Fibroblast of lung (primary cell): ENCODE data around the gene RETNLB. TPM values are rescaled to one million over a fixed set of nuclear protein-coding genes. Genes with fewer than 3 reads are reported as not detected.

Experiments
- DNase-seq, 2 donors: peaks; one replicate each; pipeline versions ENCODE4 v3.0.0 to v3.0.0-alpha.2; 2010; ENCODE audit warnings: low read depth in 2 of 2
- H2AFZ ChIP-seq: 2 replicates; pipeline ENCODE4 v1.5.1; 2012; ENCODE audit warnings: low read length, control low read depth, inconsistent platforms
- H3K27ac ChIP-seq: 2 replicates; pipeline ENCODE4 v1.5.1; 2011; ENCODE audit warnings: low read length, control low read depth; ENCODE audit not compliant: insufficient read depth
- H3K27me3 ChIP-seq: 2 replicates; pipeline ENCODE4 v1.5.1; 2011; ENCODE audit warnings: mild to moderate bottlenecking, low read length; ENCODE audit not compliant: control insufficient read depth, insufficient read depth
- H3K36me3 ChIP-seq: 2 replicates; pipeline ENCODE4 v1.5.1; 2011; ENCODE audit warnings: low read length; ENCODE audit not compliant: control insufficient read depth, insufficient read depth
- H3K4me1 ChIP-seq: 2 replicates; pipeline ENCODE4 v1.5.1; 2011; ENCODE audit warnings: low read length; ENCODE audit not compliant: control insufficient read depth, insufficient read depth; ENCODE audit errors: extremely low read depth
- H3K4me2 ChIP-seq: 2 replicates; pipeline ENCODE4 v1.5.1; 2011; ENCODE audit warnings: low read length, control low read depth; ENCODE audit not compliant: insufficient read depth; ENCODE audit errors: extremely low read depth
- H3K4me3 ChIP-seq, 4 experiments: fragments of 200-600 bp in 1 of 4; sonication (generic) in 1 of 4; replicated peaks in 1 of 4; 2 replicates each; pipeline ENCODE4 v1.5.1; 2011 to 2016; ENCODE audit warnings: low read length in 4 of 4, low read depth in 3 of 4, mild to moderate bottlenecking in 3 of 4, control low read depth in 2 of 4, inconsistent platforms in 1 of 4, mixed read lengths in 1 of 4; ENCODE audit not compliant: insufficient read depth in 1 of 4; ENCODE audit errors: control extremely low read depth in 1 of 4
- H3K79me2 ChIP-seq: 2 replicates; pipeline ENCODE4 v1.5.1; 2012; ENCODE audit warnings: mild to moderate bottlenecking, low read length, inconsistent platforms; ENCODE audit not compliant: control insufficient read depth, insufficient read depth
- H3K9ac ChIP-seq: 2 replicates; pipeline ENCODE4 v1.5.1; 2011; ENCODE audit warnings: mild to moderate bottlenecking, low read length, control low read depth; ENCODE audit not compliant: insufficient read depth
- H3K9me3 ChIP-seq: 2 replicates; pipeline ENCODE4 v1.5.1; 2012; ENCODE audit warnings: low read depth, low read length; ENCODE audit not compliant: control insufficient read depth, insufficient read depth
- H4K20me1 ChIP-seq: 2 replicates; pipeline ENCODE4 v1.5.1; 2011; ENCODE audit warnings: low read length; ENCODE audit not compliant: control insufficient read depth, insufficient read depth; ENCODE audit errors: extremely low read depth
- CTCF ChIP-seq, 2 donors: IDR thresholded peaks in 1 of 2; conservative IDR thresholded peaks in 1 of 2; 1 replicate in 1 of 2; 2 replicates in 1 of 2; pipeline ENCODE4 v1.5.1; 2011 to 2012; ENCODE audit warnings: low read length in 2 of 2, control low read depth in 1 of 2, inconsistent platforms in 1 of 2, low read depth in 1 of 2, mild to moderate bottlenecking in 1 of 2
- EZH2 ChIP-seq: IDR thresholded peaks from 2 replicates; pipeline ENCODE4 v1.5.1; 2012; ENCODE audit warnings: low read length, control low read depth, mild to moderate bottlenecking; ENCODE audit errors: missing control alignments
- polyA plus RNA-seq, 2 donors: library from polyadenylated mRNA; depleted of rRNA in 1 of 2; stranded (reverse) in 1 of 2; unstranded in 1 of 2; fragments of >200 nt; gene quantifications; 2 replicates each; pipeline ENCODE4 v1.2.1, GENCODE V29; 2011 to 2012; ENCODE audit warnings: missing spikeins in 1 of 2
- total RNA-seq: library from RNA; depleted of rRNA; stranded (reverse); fragments of >200 nt; gene quantifications from 2 replicates; pipeline ENCODE4 v1.2.1, GENCODE V29; 2014

The RETNLB gene
- total and polyA plus RNA-seq, 2 donors (not counting 1 experiment from before 2014, with no cell fraction given) = not detected

DNA sequence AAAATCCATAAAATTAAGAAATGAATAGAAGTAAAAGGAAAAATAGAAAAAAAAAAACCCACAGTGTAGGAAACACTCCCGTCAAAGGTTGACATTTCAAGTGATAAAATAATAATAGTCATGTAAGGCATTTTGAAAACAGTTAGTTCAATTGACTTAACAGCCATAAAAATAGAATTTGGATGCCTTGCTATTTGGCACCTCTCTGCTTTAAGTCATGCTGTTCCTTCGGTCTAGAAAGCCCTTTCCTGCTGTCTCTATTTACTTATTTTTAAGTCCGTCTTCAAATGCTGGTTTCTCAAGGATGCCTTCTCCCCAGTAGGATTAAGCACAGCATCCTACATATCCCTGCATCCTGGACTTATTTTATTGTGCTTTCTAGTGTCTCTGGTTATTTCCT lies 22.3 kb upstream of the RETNLB start:
- no peak for DNase-seq
- no peaks in the 10 kb centered on the region for H3K27me3 ChIP-seq
- no peak for TF ChIP-seq EZH2
- no peak for TF ChIP-seq CTCF (conservative IDR thresholded peaks at IDR 0.05 in 1 of 2, IDR thresholded peaks at IDR 0.05 in 1 of 2; ENCODE audit: low read depth in 1 of 2, low read length in 2 of 2)

GRCh38 chr3:108775649-108776048 lies 18.4 kb upstream of the RETNLB start:
- no peak for DNase-seq
- H3K27me3 ChIP-seq = no peaks in the 10 kb centered on the region
- H4K20me1 ChIP-seq = no peaks in the 10 kb centered on the region
- H3K36me3 ChIP-seq = no peaks in the 10 kb centered on the region
- no peaks in the 10 kb centered on the region for H3K4me1 ChIP-seq
- H3K9ac ChIP-seq = no peak overlapping the region
- H3K4me2 ChIP-seq = no peak overlapping the region
- no peak for TF ChIP-seq EZH2
- TF ChIP-seq CTCF (conservative IDR thresholded peaks at IDR 0.05 in 1 of 2, IDR thresholded peaks at IDR 0.05 in 1 of 2; ENCODE audit: low read depth in 1 of 2, low read length in 2 of 2) = no peak
- no peaks in the 10 kb centered on the region for H3K9me3 ChIP-seq
- no peak overlapping the region for H2AFZ ChIP-seq
- H3K79me2 ChIP-seq = no peaks in the 10 kb centered on the region
- no peak overlapping the region for H3K4me3 ChIP-seq
- H3K27ac ChIP-seq = no peak overlapping the region

More for the DNA sequence above, 22.3 kb upstream of the RETNLB start:
- H3K79me2 ChIP-seq = no peaks in the 10 kb centered on the region
- H3K9me3 ChIP-seq = no peaks in the 10 kb centered on the region
- H3K36me3 ChIP-seq = no peaks in the 10 kb centered on the region
- no peak overlapping the region for H2AFZ ChIP-seq
- H3K4me3 ChIP-seq = no peak overlapping the region
- no peak overlapping the region for H3K27ac ChIP-seq
- no peaks in the 10 kb centered on the region for H3K4me1 ChIP-seq
- H3K4me2 ChIP-seq = no peak overlapping the region
- H4K20me1 ChIP-seq = no peaks in the 10 kb centered on the region
- H3K9ac ChIP-seq = no peak overlapping the region

DNA sequence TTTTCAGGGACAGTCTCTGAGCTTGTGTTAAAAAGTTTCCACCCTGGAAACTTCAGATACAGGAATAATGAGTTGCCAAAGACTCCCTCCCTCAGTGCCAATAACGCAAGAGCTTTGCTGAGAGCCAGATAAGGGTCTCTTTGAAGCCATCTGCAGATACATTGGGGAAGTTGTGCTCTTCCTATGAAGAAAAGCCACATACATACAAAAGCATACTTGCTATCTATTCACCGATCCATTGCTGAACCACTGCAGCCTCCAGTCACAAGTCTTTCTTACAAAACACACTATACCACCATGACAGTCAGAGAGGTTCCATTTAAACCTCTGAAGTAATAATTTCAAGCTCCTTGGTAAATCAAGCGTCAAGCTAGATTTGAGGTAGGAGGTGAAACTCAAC lies 10.0 kb upstream of the RETNLB start:
- Histone ChIP-seq H2AFZ (no peak overlapping the region), H3K27ac (no peak overlapping the region), H3K9ac (no peak overlapping the region), H3K79me2 (no peaks in the 10 kb centered on the region), H4K20me1 (no peaks in the 10 kb centered on the region), H3K9me3 (no peaks in the 10 kb centered on the region), H3K36me3 (no peaks in the 10 kb centered on the region), H3K4me2 (no peak overlapping the region), H3K27me3 (no peaks in the 10 kb centered on the region), H3K4me3 (no peak overlapping the region), H3K4me1 (no peaks in the 10 kb centered on the region)
- no peak for DNase-seq
- TF ChIP-seq CTCF (conservative IDR thresholded peaks at IDR 0.05 in 1 of 2, IDR thresholded peaks at IDR 0.05 in 1 of 2; ENCODE audit: low read depth in 1 of 2, low read length in 2 of 2) (no peak), EZH2 (no peak)
